GM18502 (cell line): Measurements from ENCODE around the gene WDR37.
"Not testable (repeated sequence)": the region's sequence is repeated elsewhere in the genome, so short reads cannot be mapped to it uniquely, and the experiment has no call there.

Source experiments
- ATAC-seq: cut with Tn5 transposase; IDR thresholded peaks from one replicate; pipeline ENCODE4 v1.9.1; 2021; ENCODE audit warnings: mild to moderate bottlenecking; ENCODE audit not compliant: unreplicated experiment, poor library complexity

Gene WDR37

GRCh38 chr10:1149793-1150637 lies 93.8 kb downstream of the WDR37 start:
- no peak for ATAC-seq

GRCh38 chr10:1150638-1150955 lies 94.4 kb downstream of the WDR37 start:
- ATAC-seq: no peak

GRCh38 chr10:1151076-1152033 lies 95.2 kb downstream of the WDR37 start:
- no peak for ATAC-seq

GRCh38 chr10:1152386-1153250 lies 96.4 kb downstream of the WDR37 start:
- ATAC-seq: no peak

GRCh38 chr10:1153251-1153763 lies 97.1 kb downstream of the WDR37 start:
- ATAC-seq: no peak

GRCh38 chr10:1153805-1154351 lies 97.7 kb downstream of the WDR37 start:
- no peak for ATAC-seq

- ATAC-seq: no peak
Measured at GRCh38 chr10:1154531-1155295, 98.5 kb downstream of the WDR37 start.

- no peak for ATAC-seq
Measured at GRCh38 chr10:1155791-1156615, 99.8 kb downstream of the WDR37 start.

- no peak for ATAC-seq
Measured at GRCh38 chr10:1156616-1156886, 100.4 kb downstream of the WDR37 start.

GRCh38 chr10:1156921-1157614 lies 100.9 kb downstream of the WDR37 start:
- no peak for ATAC-seq

GRCh38 chr10:1157615-1157933 lies 101.4 kb downstream of the WDR37 start:
- ATAC-seq: no peak

- ATAC-seq: no peak
Measured at GRCh38 chr10:1158066-1158465, 101.9 kb downstream of the WDR37 start.

- ATAC-seq: not testable (repeated sequence)
Measured at GRCh38 chr10:1158536-1158935, 102.4 kb downstream of the WDR37 start.

GRCh38 chr10:1159131-1160061 lies 103.2 kb downstream of the WDR37 start:
- ATAC-seq: no peak

- ATAC-seq: no peak
Measured at GRCh38 chr10:1160561-1161314, 104.6 kb downstream of the WDR37 start.

- not testable (repeated sequence) for ATAC-seq
Measured at GRCh38 chr10:1161315-1161673, 105.1 kb downstream of the WDR37 start.
